Rectal smooth muscle tissue (tissue), 1 donor: ENCODE results near the gene MAP7D1.
A peak's percentile ranks its signal among the peaks of the same experiment; 100 is the strongest.

Experiments used
- H3K27ac ChIP-seq: one replicate; pipeline ENCODE4 v1.7.0; 2013; ENCODE audit warnings: low read depth, low read length, inconsistent platforms
- H3K27me3 ChIP-seq: one replicate; pipeline ENCODE4 v1.7.0; 2013; ENCODE audit warnings: low read length; ENCODE audit not compliant: control insufficient read depth, insufficient read depth
- H3K36me3 ChIP-seq: one replicate; pipeline ENCODE4 v1.7.0; 2013; ENCODE audit warnings: low read length; ENCODE audit not compliant: control insufficient read depth, insufficient read depth
- H3K4me1 ChIP-seq: one replicate; pipeline ENCODE4 v1.7.0; 2013; ENCODE audit warnings: low read length; ENCODE audit not compliant: control insufficient read depth, insufficient read depth
- H3K4me3 ChIP-seq: one replicate; pipeline ENCODE4 v1.7.0; 2013; ENCODE audit warnings: low read length
- H3K9ac ChIP-seq: one replicate; pipeline ENCODE4 v1.7.0; 2013; ENCODE audit warnings: low read length

Gene MAP7D1

GRCh38 chr1:36119456-36119855 is 36.5 kb upstream of the MAP7D1 start:
- no peaks in the 10 kb centered on the region for H3K36me3 ChIP-seq
- no peak overlapping the region for H3K27ac ChIP-seq
- H3K27me3 ChIP-seq: no peaks in the 10 kb centered on the region
- H3K4me1 ChIP-seq: peaks cover 12% of the 10 kb centered on the region
- no peak overlapping the region for H3K9ac ChIP-seq
- H3K4me3 ChIP-seq: no peak overlapping the region

DNA sequence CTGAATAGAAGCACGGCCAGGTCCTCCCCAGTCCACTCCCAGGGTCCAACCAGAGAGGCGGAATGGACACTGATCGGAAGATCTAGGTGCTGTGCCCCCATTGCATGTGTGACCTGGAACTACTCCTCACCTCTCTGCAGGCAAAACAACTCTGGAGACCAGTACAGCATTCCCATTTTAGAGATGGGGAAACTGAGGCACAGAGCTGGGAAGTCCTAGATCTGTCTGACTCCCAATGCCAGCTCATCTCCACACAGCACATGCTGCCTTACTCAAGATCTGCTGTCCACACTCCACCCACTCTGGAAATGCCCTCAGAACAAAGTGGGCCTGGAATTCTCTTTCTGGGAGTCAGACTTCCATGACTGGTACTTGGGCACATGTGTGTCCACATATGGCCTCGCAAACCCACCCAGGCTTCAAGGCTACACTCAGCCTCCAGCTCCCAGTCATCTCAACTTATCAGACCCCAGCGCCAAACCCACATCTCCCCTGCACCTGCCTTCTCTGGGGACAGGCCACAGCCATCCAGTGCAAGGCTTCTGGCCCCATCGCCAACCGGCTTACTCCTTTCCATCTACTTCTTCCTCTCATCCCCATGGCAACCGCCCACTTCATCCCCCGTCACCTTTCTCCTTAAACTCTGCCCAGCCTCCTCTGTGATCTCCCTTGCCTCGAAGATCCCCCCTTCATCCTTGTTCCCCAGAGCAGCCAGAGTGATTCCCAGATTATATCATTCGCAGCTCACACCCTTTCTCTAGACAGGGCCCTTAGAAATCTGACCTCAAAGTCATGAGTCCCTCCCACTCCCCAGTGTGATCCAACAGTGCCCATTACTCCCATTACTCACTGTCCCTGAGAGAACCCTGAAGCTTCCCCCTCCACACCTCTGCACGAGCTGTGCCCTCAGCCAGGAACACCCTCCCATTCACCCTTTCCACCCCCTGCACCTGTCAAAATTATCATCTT is 33.6 kb upstream of the MAP7D1 start:
- H3K4me3 ChIP-seq: no peak overlapping the region
- no peak overlapping the region for H3K9ac ChIP-seq
- H3K27me3 ChIP-seq: peaks cover 4% of the 10 kb centered on the region
- no peak overlapping the region for H3K27ac ChIP-seq
- H3K4me1 ChIP-seq: no peaks in the 10 kb centered on the region
- no peaks in the 10 kb centered on the region for H3K36me3 ChIP-seq

DNA sequence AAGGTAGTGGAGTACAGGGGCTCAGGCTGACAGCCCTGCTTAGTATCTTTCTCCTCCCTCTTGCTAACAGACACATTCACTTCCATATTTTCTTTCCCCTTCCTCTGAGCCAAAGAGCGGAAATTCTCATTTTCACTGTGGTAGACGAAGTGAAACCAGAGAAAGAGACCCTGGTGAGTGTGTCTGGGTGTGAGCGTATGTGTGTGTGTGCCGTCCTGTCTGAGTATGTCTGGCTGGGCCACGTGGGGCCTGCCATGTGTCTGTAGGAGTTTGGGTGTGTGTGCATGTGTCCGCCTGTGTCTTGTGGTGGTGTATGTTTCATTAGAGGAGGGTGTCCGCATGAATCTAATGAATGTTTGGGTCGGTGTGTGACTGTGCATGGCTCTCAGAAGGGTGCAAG is 32.6 kb upstream of the MAP7D1 start:
- Histone ChIP-seq H3K4me1 (no peaks in the 10 kb centered on the region), H3K4me3 (no peak overlapping the region), H3K27me3 (peaks cover 4% of the 10 kb centered on the region), H3K36me3 (no peaks in the 10 kb centered on the region), H3K27ac (no peak overlapping the region), H3K9ac (no peak overlapping the region)

DNA sequence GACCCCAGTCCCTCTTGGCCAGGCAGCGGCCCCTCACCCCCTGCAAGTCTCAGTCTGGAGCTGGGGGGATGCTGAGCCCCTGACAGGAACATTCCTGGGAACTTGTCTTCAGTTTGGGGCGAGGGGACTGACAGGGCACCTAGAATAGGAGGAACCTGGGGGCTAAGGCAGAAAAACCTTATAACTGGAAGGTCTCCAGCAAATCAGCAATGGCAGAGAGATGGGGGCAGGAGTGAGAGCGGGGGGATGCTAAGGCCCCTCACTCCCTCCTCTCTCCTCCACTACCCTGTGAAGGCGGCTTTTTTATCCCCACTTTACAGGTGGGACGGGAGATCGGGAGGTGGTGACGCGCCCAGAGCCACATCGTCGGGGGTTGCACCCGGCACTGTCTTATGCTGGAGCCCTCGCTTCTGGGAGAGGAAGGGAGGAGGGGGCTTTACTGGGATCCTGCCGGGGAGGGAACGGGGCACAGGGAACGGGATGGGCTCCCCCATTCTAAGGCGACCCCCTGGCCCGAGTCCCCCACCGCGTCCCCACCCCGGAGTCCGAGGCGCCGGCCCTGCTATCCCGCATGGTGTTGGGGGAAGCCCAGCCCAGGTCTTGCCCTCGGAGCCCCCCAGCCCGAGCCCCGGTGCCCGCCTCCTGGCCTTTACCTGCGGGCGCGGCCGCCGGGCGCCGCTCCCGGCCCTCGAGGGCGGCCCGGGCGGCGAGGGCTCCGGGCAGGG is 31.4 kb upstream of the MAP7D1 start:
- peak overlapping the region; percentile 32 for H3K27ac ChIP-seq
- H3K9ac ChIP-seq: no peak overlapping the region
- peaks cover 4% of the 10 kb centered on the region for H3K27me3 ChIP-seq
- no peaks in the 10 kb centered on the region for H3K4me1 ChIP-seq
- H3K36me3 ChIP-seq: no peaks in the 10 kb centered on the region
- peak overlapping the region; percentile 24 for H3K4me3 ChIP-seq

GRCh38 chr1:36125129-36125991 is 30.6 kb upstream of the MAP7D1 start, which contains the start of gene COL8A2:
COL8A2 (minus strand) TSS chr1:36125222; CDS start chr1:36100242, 24,980 bp downstream.
- no peaks in the 10 kb centered on the region for H3K4me1 ChIP-seq
- peak within 1 kb of the TSS; percentile 38 for H3K4me3 ChIP-seq
- no peak within 1 kb of the TSS for H3K9ac ChIP-seq
- H3K36me3 ChIP-seq: no peaks in the 10 kb centered on the region
- peaks cover 4% of the 10 kb centered on the region for H3K27me3 ChIP-seq
- H3K27ac ChIP-seq: peak within 1 kb of the TSS; percentile 32

- Histone ChIP-seq H3K9ac (no peak overlapping the region), H3K4me3 (no peak overlapping the region), H3K27ac (no peak overlapping the region)
These were observed 29.8 kb upstream of the MAP7D1 start for GRCh38 chr1:36126005-36126716.

GRCh38 chr1:36126797-36127500 is 29.0 kb upstream of the MAP7D1 start:
- Histone ChIP-seq H3K4me1 (no peaks in the 10 kb centered on the region), H3K9ac (no peak overlapping the region), H3K27ac (no peak overlapping the region), H3K4me3 (no peak overlapping the region), H3K27me3 (peaks cover 4% of the 10 kb centered on the region), H3K36me3 (no peaks in the 10 kb centered on the region)

More at GRCh38 chr1:36126005-36126716, 29.8 kb upstream of the MAP7D1 start:
- H3K27me3 ChIP-seq: peaks cover 4% of the 10 kb centered on the region
- H3K36me3 ChIP-seq: no peaks in the 10 kb centered on the region
- no peaks in the 10 kb centered on the region for H3K4me1 ChIP-seq

DNA sequence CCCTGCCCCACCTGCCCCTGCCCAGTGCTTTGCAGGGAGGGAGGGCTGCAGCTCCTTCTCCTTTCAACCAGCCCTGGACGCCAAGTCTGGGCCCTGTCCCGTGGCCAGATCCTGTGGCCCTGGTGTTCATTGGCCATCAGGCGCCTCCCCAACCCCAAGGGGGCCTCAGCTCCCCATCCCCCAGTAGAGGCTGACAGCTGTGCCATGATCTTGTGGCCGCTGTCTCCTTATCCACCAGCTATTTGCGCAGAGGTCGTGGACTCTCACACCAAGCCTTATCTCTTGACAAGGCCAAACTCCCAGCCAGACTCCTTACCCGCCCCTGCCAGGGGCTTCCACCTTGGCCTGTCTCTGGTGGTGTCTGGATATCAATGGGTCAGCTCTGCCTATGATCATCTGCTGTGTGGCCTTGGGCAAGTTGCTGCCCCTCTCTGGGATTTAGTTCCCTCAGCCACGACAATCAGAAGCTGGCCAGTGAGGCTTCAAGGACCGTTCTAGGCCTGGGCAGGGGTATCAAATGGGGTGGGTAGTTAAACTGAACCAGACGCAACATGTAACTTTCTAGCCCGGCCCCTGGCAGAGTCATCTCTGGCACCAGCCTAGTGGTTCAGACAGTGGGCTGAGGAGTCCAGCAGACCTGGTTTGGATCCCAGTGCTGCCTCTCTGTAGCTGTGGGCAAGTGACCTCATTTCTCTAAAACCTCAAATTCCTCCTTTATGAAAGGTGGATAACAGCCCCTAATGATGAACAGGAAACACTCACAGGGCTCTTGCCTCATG is 27.6 kb upstream of the MAP7D1 start:
- no peak overlapping the region for H3K4me3 ChIP-seq
- no peak overlapping the region for H3K9ac ChIP-seq
- H3K36me3 ChIP-seq: no peaks in the 10 kb centered on the region
- H3K4me1 ChIP-seq: peaks cover 1% of the 10 kb centered on the region
- peaks cover 4% of the 10 kb centered on the region for H3K27me3 ChIP-seq
- no peak overlapping the region for H3K27ac ChIP-seq

DNA sequence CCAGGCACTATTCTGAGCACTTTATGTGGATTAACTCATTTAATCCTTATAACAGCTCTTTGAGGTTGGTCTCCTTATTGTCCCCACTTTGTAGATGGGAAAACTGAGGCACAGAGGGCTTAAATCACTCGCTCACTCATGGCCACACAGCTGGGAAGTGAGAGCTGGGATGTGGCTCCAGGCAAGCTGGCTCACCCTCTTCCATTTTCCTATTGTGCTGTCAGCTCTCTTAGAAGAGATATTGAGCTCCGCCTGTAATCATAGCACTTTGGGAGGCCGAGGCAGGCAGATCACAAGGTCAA is 27.1 kb upstream of the MAP7D1 start:
- H3K4me1 ChIP-seq: peaks cover 3% of the 10 kb centered on the region
- no peaks in the 10 kb centered on the region for H3K36me3 ChIP-seq
- H3K4me3 ChIP-seq: no peak overlapping the region
- peaks cover 4% of the 10 kb centered on the region for H3K27me3 ChIP-seq
- H3K27ac ChIP-seq: no peak overlapping the region
- no peak overlapping the region for H3K9ac ChIP-seq

DNA sequence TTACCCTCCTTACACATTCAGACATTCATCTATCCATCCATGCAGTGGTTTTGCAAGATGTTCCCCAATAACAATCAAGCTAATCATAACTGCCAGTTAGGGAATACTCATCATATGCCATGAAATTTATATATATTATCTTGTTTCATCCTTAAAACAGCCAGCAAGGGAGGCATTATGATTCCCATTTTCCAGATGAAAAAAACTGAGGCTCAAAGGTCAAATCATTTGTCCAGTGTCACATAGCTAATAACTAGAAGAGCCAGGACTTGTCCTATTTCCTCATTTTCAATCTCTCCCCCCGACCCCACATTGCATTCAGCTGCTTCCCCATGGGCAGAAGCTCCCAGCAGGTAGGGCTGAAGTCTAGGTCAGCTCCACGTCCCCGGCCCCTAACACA is 23.9 kb upstream of the MAP7D1 start:
- no peak overlapping the region for H3K27ac ChIP-seq
- H3K4me1 ChIP-seq: peaks cover 26% of the 10 kb centered on the region
- no peaks in the 10 kb centered on the region for H3K36me3 ChIP-seq
- H3K9ac ChIP-seq: no peak overlapping the region
- H3K4me3 ChIP-seq: no peak overlapping the region
- H3K27me3 ChIP-seq: no peaks in the 10 kb centered on the region

GRCh38 chr1:36133484-36133883 is 22.5 kb upstream of the MAP7D1 start:
- Histone ChIP-seq H3K4me3 (no peak overlapping the region), H3K4me1 (peaks cover 28% of the 10 kb centered on the region), H3K27me3 (no peaks in the 10 kb centered on the region), H3K36me3 (peaks cover 9% of the 10 kb centered on the region), H3K9ac (no peak overlapping the region), H3K27ac (no peak overlapping the region)
